Measurements from ENCODE around the gene PSAP.

The PSAP gene

DNA sequence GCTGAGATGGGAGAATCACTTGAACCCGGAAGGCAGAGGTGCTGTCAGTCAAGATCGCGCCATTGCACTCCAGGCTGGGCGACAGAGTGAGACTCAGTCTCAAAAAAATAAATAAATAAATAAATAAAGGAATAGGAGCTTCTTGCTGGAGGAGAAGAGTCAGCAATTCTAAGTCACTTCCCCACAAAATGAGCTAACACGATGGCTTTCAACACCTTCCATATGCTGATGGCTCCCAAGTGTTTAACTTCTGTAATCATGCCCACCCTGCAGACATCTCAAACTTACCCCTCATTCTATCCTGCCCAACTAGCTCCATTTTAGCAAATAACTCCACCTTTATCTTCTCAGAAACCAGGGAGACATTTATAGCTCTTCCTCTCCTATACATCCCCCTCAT lies 21.2 kb downstream of the PSAP start:
- no peak for DNase-seq (ENCODE audit: extremely low read depth in 1 of 2, low read depth in 1 of 2)

GRCh38 chr10:71829171-71829570 lies 21.9 kb downstream of the PSAP start:
- no peak for DNase-seq (ENCODE audit: extremely low read depth in 1 of 2, low read depth in 1 of 2)

DNA sequence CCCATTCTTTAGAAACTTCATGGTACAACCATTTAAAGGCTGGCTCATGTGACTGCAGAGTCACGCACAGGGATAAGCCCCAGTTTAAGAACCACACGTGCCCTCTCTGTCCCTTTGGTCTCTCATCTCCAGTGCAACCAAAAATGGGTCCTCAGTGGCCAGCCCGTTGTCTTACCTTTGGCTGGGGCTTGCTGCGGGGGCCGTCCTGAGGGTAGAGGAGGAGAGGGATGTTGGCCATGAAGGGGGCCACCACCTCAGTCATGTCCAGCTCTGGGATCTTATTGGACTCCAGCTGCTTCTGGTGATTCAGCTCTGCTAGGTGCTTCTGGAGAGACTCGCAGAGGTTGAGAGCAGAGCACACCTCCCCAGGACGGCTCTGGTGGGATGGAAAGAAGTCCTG lies 22.3 kb downstream of the PSAP start:
- DNase-seq (ENCODE audit: extremely low read depth in 1 of 2, low read depth in 1 of 2), result no peak

DNA sequence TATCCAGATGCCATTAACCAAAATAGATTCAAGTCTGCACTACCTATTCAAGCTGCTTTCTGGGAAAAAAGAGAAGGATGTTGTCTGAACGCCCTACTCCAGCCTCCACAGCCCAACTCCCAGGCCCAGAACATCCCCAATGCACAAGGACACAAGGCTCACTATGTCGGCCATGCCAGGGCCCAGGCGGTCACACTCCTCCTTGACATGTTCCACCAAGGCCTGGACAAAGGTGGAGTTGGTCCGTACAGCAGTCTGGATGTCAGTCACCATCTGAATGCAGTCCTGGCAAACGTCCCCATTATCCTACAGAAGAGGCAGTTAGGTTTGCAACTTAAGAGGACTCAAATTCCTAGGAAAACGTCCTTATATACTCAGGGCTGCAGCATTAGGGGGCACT lies 23.2 kb downstream of the PSAP start:
- no peak for DNase-seq (ENCODE audit: extremely low read depth in 1 of 2, low read depth in 1 of 2)

DNA sequence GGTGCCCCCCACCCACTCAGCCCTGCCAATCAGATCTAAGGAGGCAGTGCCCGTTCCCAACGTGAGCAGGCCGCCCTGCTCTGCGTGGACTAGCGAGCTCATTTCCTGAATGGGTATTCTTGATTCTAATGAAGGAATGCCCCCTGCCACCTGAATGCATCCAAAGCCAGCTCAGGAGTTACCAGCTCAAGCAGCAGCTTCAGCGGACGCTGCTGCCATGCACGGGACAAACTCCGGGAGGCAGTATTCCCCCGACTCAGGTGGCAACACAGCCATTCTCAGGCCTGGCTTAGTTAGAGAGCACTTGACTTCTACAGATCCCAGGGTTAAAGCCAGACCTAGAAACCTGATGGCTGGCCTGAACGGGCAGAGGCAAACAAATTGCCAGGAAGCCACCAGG lies 25.8 kb downstream of the PSAP start:
- no peak for DNase-seq (ENCODE audit: extremely low read depth in 1 of 2, low read depth in 1 of 2)

GRCh38 chr10:71824333-71824732 lies 26.7 kb downstream of the PSAP start:
- no peak for DNase-seq (ENCODE audit: extremely low read depth in 1 of 2, low read depth in 1 of 2)

DNA sequence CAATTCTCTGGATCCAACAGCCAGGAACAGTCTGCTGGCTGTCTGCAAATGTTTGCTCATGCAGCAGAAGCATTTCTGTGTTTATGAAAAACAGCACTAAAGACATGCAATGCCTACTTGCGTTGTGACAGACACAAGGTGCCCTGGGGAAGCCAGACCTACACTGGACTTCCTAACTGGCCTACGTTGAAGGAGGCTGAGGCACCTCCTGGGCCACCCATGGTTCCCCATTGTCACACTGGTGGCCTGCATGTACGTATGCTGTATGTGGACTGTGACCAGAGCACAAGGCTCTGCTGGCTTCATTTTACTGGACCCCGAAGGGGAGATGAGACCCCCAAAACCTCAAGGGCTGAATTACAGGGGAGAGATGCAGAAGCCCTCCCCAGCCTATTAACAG lies 27.7 kb downstream of the PSAP start:
- no peak for DNase-seq (ENCODE audit: extremely low read depth in 1 of 2, low read depth in 1 of 2)

- DNase-seq (ENCODE audit: extremely low read depth in 1 of 2, low read depth in 1 of 2), result no peak
Measured at GRCh38 chr10:71821909-71822763, 28.9 kb downstream of the PSAP start.

- DNase-seq (ENCODE audit: extremely low read depth in 1 of 2, low read depth in 1 of 2), result no peak
Measured at GRCh38 chr10:71820966-71821365, 30.1 kb downstream of the PSAP start.

DNA sequence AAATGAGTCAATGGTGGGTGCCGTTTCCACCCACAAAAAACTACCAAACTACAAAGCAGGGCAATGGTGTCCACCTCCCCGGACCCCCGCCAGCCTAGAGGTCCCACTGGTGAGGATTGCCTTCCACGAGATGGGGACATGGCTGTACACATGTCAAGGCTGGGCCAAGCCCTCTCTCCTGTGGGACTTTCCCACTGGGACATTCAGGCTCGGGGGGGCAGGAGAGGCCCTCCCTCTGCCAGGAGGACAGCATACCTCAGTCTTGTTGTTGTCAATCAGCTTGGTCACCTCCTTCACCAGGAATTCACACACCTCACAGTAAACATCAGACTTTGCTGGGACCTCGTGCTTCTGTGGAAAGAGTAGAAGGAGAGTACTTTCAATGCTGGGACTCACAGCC lies 31.1 kb downstream of the PSAP start:
- no peak for DNase-seq (ENCODE audit: extremely low read depth in 1 of 2, low read depth in 1 of 2)

DNA sequence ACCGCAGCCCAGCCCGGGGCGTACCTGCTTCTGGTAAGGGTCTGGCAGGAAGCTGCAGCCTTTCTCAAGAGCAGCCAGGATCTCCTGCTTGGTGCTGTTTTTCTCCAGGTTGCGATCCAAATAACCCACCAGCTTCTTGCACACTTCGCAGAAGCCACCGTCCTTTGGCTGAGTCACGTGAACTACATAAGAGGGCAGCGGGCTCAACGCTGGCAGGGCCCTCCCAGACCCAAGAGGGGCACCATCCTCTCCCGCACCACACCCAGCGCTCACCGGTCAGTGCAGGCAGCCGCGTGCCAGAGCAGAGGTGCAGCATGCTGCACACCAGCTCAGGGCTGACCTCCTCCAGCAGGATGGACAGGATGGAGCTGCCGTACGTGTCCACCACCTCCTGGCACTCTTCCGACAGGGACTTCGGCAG lies 31.6 kb downstream of the PSAP start:
- no peak for DNase-seq (ENCODE audit: extremely low read depth in 1 of 2, low read depth in 1 of 2)

- DNase-seq (ENCODE audit: extremely low read depth in 1 of 2, low read depth in 1 of 2), result no peak
Measured at GRCh38 chr10:71818674-71819260, 32.3 kb downstream of the PSAP start.

GRCh38 chr10:71817831-71818655 lies 33.0 kb downstream of the PSAP start:
- no peak for DNase-seq (ENCODE audit: extremely low read depth in 1 of 2, low read depth in 1 of 2)

DNA sequence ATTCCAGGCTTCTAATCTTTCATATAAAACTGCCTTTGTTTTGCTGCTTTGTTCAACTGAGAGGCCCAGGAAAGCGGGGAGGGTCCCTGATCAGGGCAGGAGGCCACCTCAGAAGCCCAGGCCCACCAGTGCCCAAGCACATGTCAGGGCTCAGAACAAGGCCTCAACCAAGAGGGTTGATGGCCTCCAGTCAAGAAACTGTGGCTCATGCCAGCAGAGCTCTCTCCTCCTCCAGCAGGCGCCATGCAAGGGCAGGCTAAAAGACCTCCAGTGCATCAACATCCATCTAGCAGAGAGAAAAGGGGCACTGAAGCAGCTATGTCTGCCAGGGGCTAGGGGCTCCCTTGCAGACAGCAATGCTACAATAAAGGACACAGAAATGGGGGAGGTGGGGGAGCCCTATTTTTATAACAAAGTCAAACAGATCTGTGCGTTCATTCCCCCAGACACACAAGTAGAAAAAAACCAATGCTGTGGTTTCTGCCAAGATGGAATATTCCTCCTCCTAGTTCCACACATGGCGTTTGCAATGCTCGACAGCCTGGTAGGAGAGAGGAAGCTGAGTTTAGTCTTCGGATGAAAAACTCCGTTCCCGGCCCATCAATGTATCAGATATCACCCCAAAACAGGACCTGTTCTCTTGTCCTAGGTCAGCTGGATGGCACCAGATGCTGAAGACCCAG lies 34.0 kb downstream of the PSAP start:
- no peak for DNase-seq (ENCODE audit: extremely low read depth in 1 of 2, low read depth in 1 of 2)

- DNase-seq (ENCODE audit: extremely low read depth in 1 of 2, low read depth in 1 of 2), result no peak
Measured at GRCh38 chr10:71816421-71816851, 34.6 kb downstream of the PSAP start.

GRCh38 chr10:71815515-71816130 lies 35.4 kb downstream of the PSAP start:
- no peak for DNase-seq (ENCODE audit: extremely low read depth in 1 of 2, low read depth in 1 of 2)

DNA sequence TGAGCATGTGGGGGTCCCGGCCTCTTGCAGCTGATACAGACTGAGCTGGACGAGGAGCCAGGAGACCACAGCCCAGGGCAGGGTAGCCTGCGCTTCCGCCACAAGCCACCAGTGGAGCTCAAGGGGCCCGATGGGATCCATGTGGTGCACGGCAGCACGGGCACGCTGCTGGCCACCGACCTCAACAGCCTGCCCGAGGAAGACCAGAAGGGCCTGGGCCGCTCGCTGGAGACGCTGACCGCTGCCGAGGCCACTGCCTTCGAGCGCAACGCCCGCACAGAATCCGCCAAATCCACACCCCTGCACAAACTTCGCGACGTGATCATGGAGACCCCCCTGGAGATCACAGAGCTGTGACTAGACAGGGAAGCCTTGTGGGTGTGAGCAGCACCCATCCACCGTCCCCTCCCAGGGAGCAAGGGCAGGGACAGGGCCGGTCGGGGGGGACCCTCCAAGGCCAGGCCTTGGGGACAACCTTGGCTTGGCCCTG lies 36.1 kb downstream of the PSAP start:
- no peak for DNase-seq (ENCODE audit: extremely low read depth in 1 of 2, low read depth in 1 of 2)

GRCh38 chr10:71812913-71813590 lies 38.0 kb downstream of the PSAP start:
- DNase-seq (ENCODE audit: extremely low read depth in 1 of 2, low read depth in 1 of 2), result no peak

- peak; percentile 32 to 74 for DNase-seq (ENCODE audit: extremely low read depth in 1 of 2, low read depth in 1 of 2)
Measured at GRCh38 chr10:71812016-71812912, 38.8 kb downstream of the PSAP start.
